Gastroesophageal sphincter (tissue), 3 donors: ENCODE measurements around the gene PCDHGA12.

ENCODE experiments used
- CTCF ChIP-seq, 4 experiments: fragments of 200-600 bp in 2 of 4; fragments of 450-650 bp in 2 of 4; sonication (generic) in 1 of 4; IDR thresholded peaks; one replicate each; pipeline ENCODE4 v1.5.1; 2017 to 2019; ENCODE audit warnings: antibody characterized with exemption in 4 of 4, mild to moderate bottlenecking in 2 of 4, moderate library complexity in 2 of 4
- POLR2A ChIP-seq, 2 donors: fragments of 450-650 bp; IDR thresholded peaks; one replicate each; pipeline ENCODE4 v1.6.1; 2017; ENCODE audit warnings: antibody characterized with exemption in 2 of 2, mild to moderate bottlenecking in 2 of 2, moderate library complexity in 1 of 2

- TF ChIP-seq POLR2A (IDR thresholded peaks at IDR 0.05) (no peak), CTCF (IDR thresholded peaks at IDR 0.05) (no peak)
Measured at GRCh38 chr5:141476132-141476911, 46.0 kb downstream of the PCDHGA12 start.
